Effector CD8-positive, alpha-beta T cell (primary cell): ENCODE results near the gene SCN1B.
"Not testable (repeated sequence)": the region's sequence is repeated elsewhere in the genome, so short reads cannot be mapped to it uniquely, and the experiment has no call there.

Experiments
- DNase-seq: peaks from one replicate; lab custom pipeline; 2025; lab: John Stamatoyannopoulos, UW

Gene SCN1B

DNA sequence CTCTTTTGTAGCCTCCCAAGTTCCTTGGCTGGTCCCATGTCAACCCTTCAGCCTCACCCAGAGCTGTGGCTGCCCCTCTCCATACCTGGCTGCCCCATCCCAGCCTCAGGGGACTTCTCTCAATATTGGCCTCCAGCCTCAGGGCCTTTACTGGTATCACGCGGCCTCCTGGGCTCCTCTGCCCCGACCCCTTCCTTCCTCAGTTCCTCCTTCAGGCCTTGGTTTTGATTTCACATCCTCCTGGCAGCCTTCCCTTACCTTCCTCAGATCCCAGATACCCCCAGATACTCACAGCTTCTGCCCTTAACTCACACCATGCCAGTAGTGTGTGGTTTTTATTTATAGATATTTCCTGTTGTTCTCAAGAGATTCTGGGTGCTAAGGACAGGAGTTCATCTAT, 12.8 kb upstream of the SCN1B start:
- no peak for DNase-seq

DNA sequence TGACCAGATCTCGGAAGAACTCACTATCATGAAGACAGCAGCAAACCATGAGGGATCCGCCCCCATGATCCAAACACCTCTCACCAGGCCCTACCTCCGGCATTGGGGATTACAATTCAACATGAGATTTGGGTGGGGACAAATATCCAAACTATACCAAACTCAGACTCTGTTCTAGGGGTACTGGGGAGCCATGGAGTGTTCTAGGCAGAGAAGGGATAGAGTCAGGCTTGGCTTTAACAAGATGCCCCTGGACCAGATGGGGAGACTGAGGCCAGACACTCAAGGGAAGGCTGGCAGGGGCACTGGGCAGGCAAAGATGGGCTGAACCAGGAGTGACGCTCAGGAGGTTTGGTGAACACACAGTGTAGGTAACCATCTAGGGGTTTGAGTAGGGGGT, 11.9 kb upstream of the SCN1B start:
- no peak for DNase-seq

DNA sequence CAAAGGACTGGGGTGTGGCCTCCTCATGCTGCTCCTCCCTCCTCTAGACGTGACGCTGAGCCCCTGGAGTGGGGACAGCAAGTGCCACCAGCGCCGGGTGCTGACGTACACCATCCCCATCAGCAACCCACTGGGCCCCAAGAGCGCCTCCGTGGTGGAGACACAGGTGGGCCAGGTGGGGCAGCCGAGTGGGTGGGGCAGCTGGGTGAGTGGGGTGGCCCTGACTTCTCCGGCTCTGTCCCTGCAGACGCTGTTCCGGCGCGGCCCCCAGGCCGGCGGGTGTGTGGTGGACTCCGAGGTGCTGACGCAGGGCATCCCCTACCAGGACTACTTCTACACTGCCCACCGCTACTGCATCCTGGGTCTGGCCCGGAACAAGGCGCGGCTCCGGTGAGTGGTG, 11.1 kb upstream of the SCN1B start:
- DNase-seq = no peak

DNA sequence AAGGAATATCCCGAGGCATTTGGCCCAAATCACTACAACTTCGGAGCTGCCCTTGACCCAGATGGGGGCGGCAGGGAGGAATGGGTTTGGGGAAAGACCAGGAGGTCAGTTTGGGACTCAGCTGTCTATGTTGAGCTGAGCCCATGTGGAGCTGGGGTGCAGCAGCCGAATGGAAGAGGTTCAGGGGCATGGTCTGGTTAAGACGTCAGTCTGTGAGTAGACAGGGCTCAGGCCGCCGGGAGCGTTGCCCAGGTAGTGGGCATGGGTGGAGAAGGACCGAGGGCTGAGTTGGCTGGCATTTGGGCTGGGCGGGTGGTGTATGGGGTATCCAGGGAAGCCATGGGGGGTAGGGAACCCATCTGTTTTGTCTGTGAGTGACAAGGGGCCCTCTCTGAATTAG, 9.3 kb upstream of the SCN1B start:
- no peak for DNase-seq

DNA sequence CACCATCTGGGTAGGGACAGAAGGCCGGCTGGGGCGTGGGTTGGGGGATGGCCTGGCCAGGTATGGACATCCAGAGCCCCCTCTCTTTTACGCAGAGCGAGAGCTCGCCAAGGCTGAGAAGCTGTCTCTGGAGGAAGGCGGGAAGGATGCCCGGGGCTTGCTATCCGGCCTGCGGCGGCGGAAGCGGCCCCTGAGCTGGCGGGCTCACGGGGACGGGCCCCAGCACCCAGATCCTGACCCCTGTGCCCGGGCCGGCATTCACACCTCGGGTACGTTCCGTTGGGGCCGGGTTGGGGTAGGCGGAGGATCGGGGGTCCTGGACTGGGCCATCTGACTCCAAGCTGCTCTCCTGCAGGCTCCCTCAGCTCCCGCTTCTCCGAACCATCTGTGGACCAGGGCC, 8.7 kb upstream of the SCN1B start:
- no peak for DNase-seq

DNA sequence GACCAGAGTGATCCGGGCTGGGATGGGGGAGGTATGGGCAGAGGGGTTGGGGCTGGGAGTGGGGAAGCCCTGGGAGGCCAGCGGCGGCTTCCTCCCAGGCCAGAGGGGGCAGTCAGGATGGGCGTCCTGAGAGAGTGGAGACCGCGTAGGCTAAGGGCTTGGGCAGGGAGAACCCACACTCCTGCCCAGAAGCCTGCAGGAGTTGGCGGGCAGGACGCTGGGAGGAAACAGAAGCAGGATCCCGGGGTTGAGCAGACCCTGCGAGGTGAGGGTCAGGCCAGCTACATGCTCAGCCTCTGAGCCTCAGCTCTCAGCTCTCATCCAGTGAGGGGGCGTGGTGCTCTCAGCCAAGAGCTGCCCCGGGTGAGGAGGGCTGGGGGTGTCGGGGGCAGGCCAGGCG, 7.8 kb upstream of the SCN1B start:
- DNase-seq = no peak

DNA sequence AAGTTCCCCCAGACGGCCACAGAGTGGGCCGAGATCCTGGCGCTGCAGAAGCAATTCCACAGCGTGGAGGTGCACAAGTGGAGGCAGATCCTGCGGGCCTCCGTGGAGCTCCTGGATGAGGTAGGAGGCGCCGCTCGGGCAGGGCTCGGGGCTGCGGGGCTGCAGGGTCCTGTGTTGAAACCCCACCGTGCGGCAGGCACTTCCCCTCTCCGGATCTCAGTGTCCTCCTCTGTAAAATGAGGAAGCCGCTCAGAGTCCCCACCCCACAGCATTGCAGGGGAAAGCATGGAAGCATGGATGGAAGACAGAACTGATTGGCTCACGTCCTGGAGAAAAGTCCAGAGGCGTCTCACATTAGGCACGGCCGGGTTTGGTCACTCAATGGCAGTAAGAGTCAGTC, 6.8 kb upstream of the SCN1B start:
- no peak for DNase-seq

DNA sequence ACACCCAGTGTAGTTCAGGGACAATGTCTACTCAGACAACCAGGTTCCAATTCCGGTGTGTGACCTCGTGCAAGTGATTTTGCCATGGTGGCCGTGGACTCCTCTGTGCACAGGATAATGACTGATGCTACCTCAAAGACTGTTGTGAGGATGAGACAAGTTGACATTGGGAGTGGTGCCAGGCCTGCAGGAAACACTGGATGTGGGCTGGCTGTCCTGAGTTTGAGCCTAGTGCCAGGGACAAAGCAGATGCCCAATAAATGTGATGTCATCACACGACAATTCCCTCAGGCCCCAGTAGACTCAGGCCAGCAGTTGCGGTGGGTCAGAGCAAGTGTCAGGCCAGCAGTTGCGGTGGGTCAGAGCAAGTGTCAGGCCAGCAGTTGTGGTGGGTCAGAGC, 6.2 kb upstream of the SCN1B start:
- no peak for DNase-seq

DNA sequence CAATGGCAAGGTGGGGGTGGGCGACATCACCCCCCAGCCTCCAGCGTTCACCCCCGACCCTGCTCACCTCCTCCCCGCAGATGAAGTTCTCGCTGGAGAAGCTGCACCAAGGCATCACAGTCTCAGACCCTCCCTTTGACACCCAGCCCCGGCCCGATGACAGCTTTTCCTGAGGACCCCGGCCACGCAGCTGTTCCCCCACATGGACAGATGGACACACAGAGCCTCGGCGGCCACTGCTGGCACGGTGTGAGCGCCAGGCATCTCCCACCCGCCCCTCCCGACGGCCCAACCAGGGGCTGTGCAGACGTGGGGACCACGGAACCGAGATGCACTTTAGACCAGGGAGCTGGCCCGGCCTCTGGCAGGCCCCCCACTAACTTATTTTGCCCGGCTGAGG, 4.3 kb upstream of the SCN1B start:
- no peak for DNase-seq

DNA sequence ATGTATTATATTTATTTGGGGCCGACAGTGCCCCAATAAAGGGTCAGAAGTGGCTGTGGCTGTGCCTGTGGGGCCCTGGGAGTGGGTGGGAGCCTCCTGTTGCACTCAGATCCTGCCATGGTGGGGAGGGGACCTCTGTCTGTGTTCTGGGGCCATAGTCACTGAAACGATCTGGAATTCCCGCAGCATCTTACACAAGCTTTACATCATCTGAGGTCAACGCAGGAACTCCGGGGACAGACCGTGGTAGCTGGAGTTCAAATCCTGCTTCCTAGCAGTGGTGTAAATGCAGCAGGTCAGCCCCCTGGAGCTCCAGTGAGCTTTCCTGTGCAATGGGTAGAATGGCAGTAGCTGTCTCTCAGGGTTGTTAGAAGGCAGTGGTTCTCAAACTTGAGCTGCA, 3.9 kb upstream of the SCN1B start:
- DNase-seq = no peak

DNA sequence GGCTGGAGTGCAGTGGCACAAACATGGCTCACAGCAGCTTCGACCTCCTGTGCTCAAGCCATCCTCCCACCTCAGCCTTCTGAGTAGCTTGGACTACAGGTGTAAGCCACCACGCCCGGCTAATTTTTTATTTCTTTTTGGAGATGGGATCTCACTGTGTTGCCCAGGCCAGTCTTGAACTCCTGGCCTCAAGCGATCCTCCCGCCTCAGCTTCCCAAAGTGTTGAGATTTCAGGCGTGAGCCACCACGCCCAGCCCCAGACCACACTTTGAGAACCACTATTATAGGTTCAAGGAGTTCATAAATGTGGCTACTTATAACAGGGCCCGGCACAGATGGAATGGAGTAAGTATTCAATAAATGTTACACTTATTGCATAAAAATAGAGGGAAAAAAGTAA, 3.3 kb upstream of the SCN1B start:
- DNase-seq = no peak

DNA sequence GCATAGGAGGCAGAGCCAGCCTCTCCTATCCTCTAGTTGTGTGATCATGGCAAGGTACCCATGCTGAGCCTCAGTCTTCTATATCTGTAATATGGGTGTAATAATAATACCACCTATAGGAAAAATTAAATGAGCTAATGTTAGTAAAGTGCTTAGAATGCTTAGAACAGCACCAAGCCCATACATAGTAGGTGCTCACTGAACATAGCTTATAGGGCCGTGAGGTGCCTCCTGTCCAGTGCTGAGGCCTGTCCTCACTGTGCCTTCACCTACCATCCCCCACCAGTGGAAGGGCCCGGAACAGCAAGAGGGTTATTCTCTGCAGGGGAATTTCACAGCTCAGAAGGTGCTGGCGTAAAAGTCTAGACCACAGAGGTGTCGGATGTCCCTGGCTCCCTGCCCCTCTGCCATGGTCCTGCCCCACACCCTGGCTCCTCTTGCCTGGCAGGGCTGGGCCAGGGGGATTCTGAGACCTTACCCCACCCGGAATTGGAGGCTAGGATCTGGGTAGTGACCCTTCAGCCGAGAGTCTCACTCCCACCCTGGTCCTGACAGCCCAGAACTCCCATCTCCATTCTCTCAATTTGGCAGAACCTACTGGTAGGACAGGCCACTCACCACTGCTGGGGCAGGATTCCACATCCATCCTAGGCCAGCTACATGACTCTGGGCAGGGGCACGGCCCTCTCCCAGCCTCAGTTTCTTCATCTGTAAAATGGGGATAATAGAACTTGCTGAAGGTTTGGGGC, 2.2 kb upstream of the SCN1B start:
- no peak for DNase-seq

DNA sequence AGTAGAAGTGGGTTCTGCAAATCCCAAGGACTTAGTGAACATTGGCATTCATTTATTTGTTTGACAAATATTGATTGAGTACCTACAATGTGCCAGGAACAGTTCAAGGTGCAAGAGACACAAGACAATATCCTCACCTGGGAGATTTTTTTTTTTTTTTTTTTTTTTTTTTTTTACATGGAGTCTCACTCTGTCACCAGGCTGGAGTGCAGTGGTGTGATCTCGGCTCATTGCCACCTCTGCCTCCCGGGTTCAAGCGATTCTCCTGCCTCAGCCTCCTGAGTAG, 1.7 kb upstream of the SCN1B start:
- DNase-seq = not testable (repeated sequence)

DNA sequence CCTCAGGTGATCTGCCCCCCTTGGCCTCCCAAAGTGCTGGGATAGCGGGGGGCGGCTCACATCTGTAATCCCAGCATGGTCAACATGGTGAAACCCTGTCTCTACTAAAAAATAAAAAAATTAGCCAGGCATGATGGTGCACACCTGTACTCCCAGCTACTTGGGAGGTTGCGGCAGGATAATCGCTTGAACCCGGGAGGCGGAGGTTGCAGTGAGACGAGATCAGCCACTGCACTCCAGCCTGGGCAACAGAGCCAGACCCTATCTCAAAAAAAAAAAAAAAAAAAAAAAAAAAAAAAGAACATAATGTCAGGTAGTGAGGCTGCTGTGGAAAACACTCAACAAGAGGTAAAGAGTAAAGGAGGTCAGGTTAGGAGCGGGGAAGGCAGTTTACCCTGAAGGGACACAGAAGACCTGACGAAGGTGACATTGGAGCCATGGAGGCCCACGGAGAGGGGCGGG, 964 bp upstream of the SCN1B start:
- DNase-seq = not testable (repeated sequence)

DNA sequence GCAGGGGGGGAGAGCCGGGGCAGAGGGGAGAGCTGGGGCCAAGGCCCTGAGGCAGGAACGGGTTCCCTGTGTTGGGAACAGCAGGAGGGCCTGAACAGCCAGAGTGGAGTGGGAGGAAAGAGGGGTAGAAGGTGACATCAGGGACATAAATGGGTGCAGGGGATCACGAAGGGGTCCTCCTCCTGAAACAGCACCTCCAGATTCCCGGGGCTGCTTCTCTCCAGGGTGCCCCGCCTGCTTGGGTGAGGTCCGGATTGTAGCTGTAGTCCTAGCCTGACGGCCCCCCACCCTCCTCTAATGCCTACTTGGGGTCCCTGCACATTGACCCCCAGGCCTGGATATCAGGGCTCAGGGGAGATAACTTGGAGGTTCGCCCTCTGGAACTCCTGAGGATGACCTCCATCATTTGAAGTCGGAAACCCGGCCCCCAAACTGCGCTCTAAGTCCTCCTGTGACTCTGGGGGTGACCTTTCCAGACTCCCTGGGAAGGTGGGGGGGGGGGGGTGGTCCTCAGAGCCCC, 473 bp upstream of the SCN1B start:
- DNase-seq = no peak

DNA sequence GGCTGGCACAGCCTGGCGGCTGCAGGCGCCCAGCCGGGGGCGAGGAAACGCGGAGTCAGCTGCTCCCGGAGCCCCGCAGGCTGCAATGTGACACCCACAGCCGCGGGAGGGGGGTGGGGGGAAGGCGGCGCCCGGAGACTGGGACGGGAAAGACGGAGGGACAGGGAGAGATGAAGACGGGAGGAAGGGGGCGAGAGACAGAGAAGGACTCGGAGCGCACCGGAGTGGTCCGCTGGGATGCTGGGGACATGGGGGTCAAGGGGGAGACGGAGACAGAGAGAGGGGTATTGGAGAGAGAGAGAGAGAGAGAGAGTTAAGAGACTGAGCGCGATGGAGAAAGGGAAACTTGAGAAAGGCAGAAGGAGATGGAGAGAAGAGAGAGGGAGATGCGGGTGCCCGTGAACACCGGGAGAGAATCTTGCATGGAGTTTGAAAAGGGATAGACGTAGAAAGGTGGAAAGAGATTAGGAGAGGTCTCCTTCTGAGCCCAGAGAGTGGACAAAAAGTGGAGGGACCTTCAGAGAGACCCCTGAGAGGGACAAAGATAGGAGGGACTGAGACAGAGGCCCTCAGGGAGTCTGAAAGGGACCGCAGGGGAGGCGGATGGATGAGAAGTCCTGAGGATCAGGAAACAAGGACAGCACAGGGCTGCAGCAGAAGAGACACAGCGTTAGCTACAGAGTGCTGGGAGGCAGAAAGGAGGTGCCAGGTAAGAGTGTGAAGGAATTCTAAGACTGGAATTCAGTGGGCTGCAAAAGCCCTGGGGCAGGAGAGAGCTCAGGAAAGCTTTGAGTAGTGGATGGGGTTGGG, 1.0 kb downstream of the SCN1B start:
- no peak for DNase-seq

DNA sequence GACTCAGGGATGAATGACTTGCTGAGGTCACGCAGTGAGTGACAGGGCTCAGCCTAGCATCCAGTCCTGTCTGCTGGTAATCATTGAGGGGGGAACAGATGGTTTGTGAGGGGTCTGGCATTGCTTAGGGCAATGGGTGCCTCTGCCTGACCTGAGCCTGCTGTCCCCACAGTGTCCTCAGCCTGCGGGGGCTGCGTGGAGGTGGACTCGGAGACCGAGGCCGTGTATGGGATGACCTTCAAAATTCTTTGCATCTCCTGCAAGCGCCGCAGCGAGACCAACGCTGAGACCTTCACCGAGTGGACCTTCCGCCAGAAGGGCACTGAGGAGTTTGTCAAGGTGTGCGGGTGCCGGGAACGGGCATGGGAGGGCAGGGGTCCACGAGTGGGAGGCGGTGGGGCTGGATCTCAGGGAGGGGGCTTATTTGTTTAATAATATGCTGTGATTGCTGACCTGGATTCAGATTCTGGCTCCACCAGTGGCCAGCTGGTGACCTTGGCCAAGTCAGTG, 2.1 kb downstream of the SCN1B start:
- no peak for DNase-seq

DNA sequence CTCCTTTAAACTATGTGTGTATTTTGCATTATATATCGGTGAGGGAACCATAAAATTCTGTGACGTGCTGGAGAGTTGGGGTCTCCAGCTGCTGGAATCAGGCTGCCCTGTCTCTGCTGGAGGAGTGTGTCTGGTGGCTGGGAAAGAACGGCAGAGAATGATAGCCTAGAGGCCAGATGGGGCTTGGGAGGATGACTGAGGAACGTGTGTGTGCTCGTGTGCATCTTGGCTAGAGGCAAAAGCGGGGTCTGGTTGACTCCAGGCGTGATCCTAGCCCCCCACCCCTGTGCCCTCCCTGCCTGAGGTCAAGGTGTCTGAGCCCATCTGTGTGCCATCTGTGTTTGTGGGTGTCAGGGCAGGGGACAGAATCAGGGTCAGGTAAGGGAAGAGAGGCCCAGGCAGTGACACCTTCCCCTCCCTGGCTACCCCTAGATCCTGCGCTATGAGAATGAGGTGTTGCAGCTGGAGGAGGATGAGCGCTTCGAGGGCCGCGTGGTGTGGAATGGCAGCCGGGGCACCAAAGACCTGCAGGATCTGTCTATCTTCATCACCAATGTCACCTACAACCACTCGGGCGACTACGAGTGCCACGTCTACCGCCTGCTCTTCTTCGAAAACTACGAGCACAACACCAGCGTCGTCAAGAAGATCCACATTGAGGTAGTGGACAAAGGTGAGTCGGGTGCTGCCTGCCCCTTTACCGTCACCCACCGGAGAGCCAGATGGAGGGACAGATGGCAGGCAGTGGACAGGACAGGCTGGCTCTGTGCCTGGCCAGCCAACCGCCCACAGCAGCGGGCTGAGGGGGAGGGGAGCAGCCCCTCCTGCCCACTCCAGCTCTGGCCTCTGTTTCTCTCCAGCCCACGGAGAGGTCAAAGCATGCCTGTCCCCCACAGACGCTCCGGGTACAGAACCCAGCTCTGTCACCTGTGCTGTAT, 3.1 kb downstream of the SCN1B start:
- DNase-seq = no peak

DNA sequence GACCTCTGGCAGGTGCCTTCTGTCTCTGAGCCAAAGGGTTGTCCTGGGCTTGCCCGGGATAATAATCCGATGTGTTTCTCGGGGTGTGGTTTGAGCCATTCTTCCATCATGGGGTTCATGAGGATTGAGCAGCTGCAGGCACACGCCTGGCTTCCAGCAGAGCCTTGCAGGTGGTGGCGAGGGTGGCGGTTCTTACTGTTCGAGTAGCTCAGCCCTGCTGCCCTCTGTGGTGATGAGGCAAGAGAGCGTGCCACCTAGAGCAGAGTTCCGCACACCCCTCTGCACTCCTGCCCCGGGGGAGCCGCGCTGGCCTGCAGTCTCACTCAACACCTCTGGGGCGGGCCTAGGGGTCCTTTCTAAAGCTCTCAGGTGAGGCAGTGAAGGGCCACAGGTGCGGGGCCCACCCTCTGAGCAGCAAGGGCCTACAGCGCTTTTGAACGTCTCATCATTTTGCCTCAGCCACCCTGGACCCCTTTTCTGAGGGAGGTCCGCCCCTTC, 3.8 kb downstream of the SCN1B start:
- no peak for DNase-seq

DNA sequence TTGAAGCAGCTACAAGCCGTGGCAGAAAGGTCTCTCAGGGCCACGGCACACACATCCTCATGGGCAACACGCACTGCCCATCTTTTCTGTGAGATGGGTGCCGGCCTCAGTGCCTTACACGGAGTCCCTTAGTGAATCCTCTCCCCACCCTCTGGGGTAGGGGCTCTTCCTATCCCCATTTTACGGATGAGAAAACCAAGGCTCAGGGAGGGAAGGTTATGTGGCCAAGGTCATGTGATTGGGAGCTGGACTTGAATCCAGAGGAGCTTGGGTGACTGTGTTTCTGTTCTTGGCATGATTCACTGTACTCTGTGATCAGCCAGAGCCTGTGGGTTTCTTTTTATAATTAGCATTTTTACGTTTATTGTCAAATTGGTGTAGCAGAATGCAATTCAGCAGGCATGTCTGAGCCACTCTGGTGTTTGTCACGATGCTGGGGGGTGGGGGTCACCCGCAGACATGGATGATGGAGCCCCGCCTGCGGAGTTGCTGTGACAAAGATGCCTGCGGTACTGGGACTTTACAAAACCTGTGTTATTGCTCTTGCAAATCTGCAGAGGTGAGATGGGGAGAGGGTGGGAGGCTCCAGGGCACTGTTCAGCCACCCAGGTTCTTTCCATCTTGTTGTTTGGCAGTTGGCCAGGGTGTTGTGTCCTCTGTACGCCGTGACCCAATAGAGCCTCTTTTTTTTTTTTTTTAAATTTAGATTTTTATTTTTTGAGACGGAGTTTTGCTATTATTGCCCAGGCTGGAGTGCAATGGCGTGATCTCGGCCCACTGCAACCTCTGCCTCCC, 4.5 kb downstream of the SCN1B start:
- DNase-seq = no peak
